ENCODE measurements around the gene TMEM181.
"Not testable (repeated sequence)": the region's sequence is repeated elsewhere in the genome, so short reads cannot be mapped to it uniquely, and the experiment has no call there.

TMEM181 gene, protein sequence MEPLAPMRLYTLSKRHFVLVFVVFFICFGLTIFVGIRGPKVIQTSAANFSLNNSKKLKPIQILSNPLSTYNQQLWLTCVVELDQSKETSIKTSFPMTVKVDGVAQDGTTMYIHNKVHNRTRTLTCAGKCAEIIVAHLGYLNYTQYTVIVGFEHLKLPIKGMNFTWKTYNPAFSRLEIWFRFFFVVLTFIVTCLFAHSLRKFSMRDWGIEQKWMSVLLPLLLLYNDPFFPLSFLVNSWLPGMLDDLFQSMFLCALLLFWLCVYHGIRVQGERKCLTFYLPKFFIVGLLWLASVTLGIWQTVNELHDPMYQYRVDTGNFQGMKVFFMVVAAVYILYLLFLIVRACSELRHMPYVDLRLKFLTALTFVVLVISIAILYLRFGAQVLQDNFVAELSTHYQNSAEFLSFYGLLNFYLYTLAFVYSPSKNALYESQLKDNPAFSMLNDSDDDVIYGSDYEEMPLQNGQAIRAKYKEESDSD

DNA sequence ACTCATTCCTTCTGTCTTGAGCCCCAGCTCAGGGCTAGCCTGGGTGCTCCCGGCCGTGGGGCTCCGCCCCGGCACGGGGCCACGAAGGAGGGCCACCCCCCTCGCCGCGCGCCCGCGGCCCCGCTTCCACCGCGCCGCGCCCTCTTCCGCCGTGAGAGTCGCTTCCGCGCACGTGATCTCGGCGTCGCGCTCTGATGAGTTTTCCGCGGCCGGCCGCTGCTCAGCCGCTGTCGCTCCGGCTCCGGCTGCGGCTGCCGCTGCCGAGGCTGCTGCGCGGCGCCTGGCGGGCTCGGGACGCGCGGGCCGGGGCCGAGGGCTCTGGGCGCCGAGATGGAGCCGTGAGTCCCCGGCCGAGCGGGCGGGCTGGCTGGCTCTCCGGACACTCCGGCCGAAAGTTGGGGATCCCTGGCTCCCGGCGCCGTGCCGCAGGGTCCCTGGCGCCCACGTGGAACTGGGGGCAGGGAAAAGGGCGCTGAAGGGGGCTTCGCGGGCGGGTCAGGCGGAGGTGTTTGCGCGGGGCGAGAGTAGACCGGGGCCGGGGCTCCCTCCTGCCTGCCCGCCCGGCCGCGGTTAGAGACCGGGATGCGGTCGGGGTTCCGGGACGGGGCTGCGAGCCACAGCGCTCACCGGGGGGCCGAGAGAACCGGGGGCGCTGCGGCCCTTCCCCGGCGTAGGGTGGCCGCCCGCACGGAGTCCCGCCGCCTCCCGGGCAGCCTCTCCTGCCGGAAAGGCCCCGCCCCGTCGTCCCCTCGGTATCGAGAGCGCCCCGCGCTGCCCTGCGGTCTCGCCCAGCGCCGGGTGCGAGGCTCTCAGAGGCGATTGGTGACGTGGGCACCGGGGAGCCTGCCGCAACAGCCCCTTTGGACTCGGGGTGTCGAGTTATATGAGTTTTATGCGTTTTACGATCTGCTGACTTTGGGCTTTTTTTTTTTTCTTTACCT lies at the start of gene TMEM181:
TSS of gene TMEM181 (plus strand) at position 197 of the 941 bp plus-strand sequence. CDS start at position 331, 134 bp downstream.
- peak; percentile 80 for DNase-seq

DNA sequence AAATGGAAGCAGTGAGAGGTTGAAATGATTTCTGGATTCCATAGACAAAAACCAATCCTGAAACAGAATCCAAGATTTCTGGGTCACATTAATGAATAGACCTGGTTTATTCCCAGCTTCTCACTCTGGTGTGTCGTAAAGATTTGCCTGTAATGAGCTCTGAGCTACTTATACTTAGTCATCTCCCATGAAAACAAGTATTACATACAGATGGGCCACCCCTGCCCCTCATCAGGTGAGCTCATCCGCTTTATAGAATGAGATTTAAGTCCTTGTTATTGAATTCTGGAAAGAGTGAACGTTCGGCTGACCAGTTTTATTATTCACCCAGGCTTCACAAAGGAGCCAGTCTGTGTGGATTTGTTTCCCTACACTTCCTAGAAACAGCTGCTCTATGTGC lies 47.1 kb upstream of the TMEM181 start:
- no peak for DNase-seq

DNA sequence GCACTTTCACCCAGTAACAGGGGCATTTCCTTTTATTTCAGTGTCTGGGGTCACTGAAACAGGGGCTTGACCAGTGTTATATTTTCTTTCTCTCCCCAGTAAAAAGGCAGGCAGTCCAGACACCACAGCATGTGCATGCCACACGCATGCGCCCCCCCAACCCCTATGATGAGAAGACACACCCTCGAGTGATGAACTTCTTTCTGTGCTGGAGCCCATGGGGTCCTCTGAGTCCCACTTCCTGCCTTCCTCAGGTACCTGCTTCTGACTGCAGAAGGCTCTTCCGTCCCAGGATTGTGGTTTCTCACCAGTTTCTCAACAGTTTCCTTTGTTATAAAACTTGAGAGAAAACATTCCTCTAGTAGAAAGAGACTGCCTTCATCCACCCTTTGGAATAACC lies 45.7 kb upstream of the TMEM181 start:
- DNase-seq: no peak

DNA sequence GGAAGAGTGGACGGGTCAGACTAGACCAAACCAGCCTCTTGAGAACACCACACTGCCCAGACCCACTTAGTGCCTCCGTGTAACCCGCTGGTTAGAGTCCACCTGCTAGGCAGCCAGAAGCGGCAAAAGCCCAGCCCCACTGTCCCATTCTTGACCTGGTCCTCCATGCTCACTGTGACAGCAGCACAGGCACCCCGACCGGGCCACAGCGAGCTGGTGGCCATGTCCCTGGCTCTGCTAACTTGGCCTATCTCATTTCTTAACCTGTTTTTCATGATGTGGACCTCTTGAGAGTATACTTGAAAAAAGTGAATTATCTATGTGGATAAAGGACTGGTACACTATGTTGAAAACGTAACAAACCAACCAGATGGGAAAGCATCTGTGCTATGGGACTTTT lies 44.9 kb upstream of the TMEM181 start:
- no peak for DNase-seq

DNA sequence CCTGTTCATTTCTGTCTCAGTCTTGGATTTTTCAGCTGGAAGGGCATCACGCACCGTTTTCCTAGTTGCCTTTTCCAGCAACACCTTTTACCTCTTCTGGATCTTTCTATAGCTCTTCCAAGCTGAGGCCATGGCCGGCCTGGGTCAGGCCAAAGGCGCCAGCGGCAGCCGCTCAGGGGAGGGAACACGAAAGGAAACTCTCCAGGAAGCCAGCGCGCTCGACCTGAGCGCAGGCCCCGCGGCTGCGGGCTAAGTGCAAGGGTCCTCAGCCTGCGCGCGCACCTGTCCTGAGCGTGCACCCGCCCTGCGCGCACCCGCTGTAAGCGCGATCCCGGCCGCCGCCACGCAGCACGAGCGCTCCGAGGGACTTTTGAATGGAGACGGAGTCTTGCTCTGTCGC lies 43.8 kb upstream of the TMEM181 start:
- no peak for DNase-seq

DNA sequence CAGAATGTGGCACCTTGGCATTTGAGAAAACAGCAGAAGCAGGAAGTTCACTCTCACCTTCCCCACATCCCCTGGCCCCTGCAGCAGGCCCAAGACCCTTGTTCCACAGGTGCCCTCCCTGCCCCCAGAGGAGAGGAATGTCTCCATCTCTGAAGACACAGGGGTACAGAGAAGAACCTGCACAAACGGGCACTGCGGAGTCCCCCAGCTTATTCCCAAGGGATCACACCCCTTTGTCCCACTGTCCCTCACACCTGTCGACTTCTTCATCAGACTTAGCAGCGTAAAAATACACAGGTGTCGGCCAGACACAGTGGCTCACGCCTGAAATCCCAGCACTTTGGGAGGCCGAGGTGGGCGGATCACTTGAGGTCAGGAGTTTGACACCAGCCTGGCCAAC lies 42.9 kb upstream of the TMEM181 start:
- no peak for DNase-seq

DNA sequence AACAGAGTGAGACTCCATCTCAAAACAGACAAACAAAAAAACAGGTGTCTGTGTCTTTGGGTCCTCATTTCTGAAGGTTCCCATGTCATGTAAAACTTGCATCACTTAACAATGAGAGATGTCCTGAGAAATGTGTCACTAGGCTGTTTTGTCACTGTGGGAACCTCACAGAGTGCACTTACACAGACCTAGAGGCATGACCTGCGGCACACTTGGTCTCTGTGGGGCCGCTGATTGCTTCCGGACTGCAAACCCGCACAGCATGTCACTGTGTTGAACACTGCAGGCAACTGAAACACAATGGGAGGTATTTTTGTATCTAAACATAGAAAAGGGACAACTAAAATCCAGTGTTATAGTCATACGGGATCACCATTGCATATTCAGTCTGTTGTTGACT lies 42.3 kb upstream of the TMEM181 start:
- DNase-seq: no peak

DNA sequence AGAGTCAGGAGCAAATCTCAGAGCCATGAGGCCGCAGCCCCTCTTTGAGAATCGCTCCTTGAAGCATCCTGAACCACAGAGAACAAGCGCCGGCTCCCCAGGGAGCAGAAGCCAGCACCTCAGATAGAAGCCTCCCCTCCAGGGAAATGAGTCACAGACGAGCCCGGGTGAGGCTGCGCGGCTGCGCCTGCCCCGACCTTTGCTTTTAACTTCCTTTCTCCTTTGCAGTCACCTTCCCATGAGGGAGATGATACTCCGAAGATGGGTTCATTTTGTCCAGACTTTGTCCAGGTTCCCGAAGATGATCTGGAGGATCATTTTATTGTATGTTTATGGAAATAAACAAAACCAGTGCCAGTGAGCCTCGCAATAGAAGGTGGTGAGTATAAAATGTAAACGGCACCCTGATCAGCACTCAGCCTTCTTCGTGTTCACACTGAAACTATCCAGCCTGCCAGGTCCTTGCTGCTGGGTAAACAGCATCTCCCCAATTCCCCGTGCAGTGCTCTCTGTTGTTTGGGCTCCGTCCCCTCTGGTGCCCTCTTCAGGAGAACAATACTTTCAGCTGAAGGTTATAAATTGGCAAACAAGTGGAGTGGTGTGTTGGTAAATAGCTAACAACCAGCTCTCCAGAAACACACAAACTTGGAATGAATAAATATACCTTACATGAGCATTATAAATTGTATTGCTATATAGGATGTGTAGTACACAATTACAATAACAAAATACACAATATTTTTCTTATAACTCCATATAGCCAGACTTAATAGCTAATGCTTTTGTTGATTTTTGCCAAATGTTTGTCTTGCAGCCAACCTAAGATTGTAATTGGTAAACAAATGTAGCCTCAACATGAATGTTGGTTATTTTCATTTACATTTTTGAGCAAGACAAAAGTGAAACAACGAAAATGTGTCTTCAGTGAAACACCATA lies 41.4 kb upstream of the TMEM181 start:
- DNase-seq: peak; percentile 27

DNA sequence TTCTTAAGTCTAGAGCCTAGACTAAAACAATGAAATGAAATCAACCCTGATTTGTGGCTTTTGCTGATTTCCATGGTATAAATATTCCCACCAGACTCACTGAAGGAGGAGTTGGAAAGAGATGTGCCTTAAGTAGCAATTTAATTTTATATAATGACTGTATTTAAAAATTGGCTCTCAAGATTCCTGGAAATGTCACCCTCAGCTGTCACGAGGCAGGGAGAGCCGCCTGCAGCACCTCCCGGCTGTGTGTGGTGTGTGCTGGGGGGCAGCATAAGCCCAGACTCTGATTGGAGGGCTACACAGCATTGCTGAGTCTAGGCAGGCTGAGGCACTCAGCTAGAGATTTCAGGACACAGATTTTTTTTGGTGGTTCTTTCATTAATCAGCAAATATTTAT lies 40.6 kb upstream of the TMEM181 start:
- DNase-seq: no peak

DNA sequence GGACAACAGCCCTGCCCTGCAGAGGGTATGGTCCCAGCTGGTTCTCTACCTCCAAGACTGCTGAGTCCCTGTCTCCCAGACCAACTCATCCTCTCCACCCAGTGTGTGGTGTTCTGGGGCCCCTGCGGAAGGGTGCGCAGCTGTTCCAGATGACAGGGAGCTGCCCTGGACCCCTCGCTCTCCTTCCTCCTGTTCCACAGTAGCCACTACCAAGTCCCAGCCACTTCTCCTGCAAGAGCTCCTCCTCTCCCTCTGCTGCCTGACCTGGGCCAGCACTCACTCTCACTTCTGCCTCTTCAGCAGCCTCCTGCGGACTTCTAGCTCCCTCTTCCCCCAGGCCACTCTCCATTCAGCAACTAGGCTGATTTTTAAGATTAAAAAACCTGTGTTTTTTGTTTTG lies 40.1 kb upstream of the TMEM181 start:
- no peak for DNase-seq

DNA sequence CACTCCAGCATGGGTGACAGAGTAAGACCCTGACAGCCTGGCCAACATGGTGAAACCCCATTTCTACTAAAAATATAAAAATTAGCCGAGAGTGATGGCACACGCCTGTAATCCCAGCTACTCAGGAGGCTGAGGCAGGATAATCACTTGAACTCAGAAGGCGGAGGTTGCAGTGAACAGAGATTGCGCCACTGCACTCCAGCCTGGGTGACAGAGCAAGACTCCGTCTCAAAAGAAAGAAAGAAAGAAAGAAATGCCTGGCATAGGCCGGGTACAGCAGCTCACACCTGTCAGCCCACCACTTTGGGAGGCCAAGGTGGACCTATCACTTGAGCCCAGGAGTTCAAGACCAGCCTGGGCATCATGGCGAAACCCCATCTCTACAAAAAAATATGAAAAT lies 38.9 kb upstream of the TMEM181 start:
- DNase-seq: not testable (repeated sequence)

DNA sequence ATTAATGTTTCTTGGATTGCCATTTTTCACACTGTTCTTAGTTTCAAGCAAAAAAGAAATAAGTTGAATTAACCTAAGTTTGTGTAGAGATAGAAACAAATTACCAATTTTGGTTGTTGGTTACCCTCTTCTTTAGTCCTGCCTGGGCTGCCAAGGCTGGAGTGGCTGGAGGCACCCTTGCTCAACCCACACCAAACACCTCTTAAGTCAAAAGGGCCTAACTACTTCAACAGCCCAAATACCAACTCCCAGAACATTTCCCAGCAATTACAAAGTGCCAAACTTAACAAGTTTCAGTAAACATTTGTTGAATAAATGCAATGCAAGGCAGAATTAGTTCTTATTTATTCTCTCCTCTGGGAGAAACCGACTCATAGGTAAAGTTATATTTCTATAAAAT lies 38.1 kb upstream of the TMEM181 start:
- DNase-seq: no peak

DNA sequence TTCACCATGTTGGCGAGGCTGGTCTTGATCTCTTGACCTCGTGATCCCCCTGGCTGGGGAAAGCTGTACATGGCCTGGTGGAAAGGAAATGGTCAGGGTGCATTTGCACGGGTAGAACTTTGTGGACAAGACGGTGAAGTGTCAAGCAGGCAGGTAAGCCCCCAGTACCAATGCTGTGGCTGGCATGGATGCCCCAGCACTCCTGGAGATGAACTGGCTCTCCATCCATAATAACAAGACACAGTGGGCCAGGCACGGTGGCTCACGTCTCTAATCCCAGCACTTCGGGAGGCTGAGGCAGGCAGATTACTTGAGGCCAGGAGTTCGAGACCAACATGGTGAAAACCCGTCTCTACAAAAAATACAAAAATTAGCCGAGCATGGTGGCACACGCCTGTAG lies 37.3 kb upstream of the TMEM181 start:
- no peak for DNase-seq

DNA sequence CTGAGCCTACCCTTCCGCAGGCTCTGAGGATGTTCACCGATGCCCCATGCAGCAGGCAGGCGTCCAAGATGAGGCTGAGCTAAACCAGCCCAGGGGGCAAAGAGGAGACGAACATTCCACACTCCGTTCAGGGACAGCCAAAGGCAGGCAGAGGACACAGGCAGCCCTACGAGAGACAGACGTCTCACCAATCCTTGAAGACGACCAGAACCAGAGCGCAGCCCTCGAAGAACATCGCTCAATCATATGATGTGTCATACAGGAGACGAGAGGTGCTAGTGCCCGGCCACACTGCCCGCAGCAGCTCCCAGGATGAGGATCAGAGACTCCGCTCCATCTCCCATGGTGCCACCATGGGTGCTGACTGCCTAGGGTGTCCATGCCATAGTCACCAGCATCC lies 35.6 kb upstream of the TMEM181 start:
- DNase-seq: no peak

DNA sequence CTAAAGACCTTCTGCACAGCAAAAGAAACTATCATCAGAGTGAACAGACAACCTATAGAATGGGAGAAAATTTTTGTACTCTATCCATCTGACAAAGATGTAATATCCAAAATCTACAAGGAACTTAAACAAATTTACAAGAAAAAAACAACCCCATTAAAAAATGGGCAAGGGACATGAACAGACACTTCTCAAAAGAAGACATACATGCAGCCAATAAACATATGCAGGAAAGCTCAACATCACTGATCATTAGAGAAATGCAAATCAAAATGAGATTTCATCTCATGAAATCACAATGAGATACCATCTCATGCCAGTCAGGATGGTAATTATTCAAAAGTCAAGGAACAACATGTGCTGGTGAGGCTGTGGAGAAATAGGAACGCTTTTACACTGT lies 32.0 kb upstream of the TMEM181 start:
- not testable (repeated sequence) for DNase-seq

DNA sequence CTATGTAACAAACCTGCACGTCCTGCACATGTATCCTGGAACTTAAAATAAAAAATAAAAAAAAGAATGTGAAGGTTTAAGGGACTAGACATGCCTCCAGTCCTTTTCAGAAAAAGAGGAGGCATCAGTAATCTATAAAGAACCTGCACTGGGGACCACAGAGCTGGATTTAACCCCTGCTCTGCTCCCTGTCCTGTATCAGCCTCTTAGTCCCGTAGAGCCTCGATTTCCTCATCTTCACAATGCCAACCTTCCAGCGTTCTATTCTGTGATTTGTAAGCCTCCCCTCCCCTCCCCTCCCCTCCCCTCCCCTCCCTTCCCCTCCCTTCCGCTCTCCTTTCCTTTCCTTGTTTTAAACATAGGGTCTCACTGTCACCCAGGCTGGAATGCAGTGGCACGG lies 31.1 kb upstream of the TMEM181 start:
- DNase-seq: no peak

DNA sequence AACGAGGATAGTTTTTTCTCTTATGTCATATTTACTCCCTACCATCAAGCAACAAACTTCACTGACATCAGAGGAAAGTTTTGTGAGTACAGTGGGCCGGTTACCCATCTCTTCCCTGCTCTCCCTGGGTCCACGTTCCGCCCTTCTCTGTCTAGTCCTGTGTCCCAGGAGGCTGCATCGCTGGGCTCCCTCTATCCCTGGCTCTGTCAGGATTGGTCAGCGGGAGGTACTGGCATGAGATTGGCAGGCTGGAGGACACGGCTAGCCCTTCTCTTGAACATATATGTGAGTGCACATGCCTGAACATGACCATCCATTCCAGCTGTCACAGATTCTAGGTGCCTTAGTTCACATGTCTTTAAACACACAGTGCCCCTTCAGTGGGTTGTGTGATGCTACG lies 30.3 kb upstream of the TMEM181 start:
- DNase-seq: no peak

DNA sequence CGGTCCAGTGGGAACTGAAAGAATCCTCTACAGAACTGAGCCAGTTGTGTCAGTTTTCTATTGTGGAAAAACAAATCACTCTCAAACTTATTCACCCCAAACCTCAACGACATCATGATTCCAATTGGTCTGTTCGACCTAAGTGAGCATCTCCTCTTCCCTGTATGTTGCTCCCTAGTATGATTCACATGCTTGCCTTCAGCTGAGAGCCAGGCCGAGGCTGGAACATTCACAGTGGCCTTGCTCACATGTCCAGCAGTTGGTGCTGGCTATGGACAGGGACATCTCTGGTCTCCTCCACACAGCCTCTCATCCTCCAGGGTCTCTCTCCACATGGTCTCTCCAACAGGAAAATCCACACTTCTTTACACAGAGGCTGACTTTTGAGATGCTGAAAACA lies 28.3 kb upstream of the TMEM181 start:
- no peak for DNase-seq

DNA sequence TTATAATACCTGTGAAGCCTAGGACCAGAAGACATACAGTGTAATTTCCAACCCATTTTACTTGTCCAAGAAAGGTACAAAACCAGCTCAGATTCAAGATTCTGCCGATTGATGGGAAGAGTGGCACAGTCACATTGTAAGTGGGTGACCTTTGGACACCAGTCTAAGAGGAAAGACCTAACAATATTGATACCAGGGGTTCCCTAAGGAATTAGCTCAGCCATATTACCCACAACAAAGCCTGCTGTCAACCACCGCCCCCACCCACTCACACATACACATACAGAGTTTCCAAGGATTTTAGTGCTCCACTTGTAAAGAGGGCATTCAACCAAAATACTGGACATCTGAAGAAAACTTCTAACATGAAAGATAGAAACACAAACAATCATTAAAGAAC lies 27.9 kb upstream of the TMEM181 start:
- no peak for DNase-seq

DNA sequence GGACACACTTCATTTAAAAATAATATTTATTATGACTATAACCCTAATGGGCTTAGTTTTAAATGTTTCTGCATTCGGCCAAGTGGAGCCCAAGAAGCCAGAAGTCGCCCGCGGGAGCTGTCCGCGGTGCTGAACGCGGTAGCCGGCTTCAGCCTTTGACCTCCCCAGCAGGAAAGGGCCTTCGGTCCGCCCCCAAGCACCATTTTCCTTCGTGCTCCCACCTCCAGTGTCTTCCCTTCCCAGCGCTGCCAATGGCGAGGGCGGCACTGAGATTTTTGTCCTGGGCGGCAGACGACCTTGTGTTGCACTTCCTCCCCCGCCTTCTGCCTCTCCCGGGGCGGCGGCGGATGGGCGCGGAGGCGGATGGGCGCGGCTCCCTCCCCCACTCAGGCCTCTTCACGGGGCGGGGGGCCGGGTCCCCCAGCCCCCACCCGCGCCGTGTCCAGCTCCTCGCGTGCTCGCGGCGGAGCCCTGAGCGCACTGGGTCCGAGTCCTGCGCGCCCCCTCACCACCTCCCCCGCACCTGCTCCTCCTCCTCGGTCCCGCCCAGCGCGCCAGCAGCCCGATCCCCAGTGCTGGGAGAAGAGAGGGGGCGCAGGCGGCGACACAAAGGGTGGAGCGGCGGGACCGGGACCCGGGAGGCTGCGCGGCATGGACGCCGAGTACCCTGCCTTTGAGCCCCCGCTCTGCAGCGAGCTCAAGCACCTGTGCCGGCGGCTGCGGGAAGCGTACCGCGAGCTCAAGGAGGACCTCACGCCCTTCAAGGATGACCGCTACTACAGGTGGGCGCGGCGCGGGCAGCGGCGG lies 23.6 kb upstream of the TMEM181 start:
- DNase-seq: peak; percentile 5

DNA sequence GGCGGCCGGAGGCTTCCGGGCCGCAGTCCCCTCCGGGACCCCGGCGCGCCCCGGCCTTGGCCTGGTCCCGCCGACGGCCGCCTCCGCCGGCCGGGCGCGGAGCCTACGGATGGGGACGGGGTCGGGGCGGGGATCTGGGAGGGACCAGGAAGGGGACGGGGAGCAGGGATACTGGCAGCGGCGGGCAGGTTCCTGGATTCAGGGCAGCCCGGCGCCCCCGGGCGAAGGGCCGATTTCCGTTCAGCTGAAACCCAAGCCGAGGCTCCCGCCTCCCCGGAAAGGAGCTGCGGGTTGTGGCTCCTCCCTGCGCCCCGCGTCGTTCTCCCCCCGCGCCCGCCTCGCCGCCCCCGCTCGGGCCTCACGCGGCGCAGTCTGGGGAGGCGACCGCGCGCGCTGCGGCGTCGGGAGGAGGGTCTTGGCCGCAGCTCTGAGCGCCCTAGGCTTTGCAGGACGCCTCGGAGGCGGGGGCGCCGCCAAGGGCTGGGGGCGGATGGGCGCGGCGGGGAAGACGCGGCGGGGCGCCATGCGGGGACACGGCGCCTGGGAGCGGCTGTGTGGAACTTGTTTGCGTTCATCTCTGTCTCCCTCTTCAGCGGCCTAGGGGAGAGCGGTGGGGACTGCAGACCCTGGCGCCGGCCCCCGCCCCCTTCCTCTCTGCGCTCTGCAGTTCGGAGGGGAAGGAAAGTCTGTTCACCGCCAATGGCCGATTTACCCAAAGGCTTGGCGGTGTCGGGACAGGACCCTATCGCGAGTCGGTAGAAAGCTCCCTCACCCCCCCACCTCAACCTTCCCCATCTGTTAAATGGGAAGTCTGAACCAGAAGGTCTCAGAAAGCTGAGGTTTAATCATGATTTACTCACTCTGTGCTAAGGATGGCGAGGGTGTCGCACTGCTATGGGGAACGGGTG lies 22.7 kb upstream of the TMEM181 start:
- no peak for DNase-seq

Measured in GDM1 (cell line).